Activated T-cell treated with anti-CD3 and anti-CD28 coated beads, Interleukin-2, amount 50 U/mL, for 4 hours (primary cell): ENCODE measurements around the gene TMEM272. TPM values are rescaled to one million over a fixed set of nuclear protein-coding genes. Genes with fewer than 3 reads are reported as not detected.

Experiments used
- ATAC-seq, 2 donors: fragments of 200-7000 bp; cut with Tn5 transposase; one replicate each; pipeline ENCODE4 v1.10.0; 2021
- DNase-seq: peaks from one replicate; pipeline ENCODE4 v3.0.0-alpha.2; 2020
- H3K27me3 Mint-ChIP-seq: one replicate; pipeline ENCODE4 v1.8.0; 2021; ENCODE audit warnings: low read depth, mixed read lengths
- H3K36me3 Mint-ChIP-seq: one replicate; pipeline ENCODE4 v1.8.0; 2022; ENCODE audit warnings: mixed read lengths; ENCODE audit not compliant: insufficient read depth
- H3K4me1 Mint-ChIP-seq: one replicate; pipeline ENCODE4 v1.8.0; 2021; ENCODE audit warnings: low read depth, mixed read lengths
- H3K4me3 Mint-ChIP-seq: one replicate; pipeline ENCODE4 v1.8.0; 2021; ENCODE audit warnings: mild to moderate bottlenecking, moderate library complexity, mixed read lengths
- H3K9me3 Mint-ChIP-seq: one replicate; pipeline ENCODE4 v1.8.0; 2021; ENCODE audit warnings: mixed read lengths
- total RNA-seq, 3 donors: library from RNA; stranded (reverse); gene quantifications; one replicate each; pipeline ENCODE4 v1.2.1, GENCODE V29; 2021

The TMEM272 gene
- total RNA-seq, 3 donors from 2014 or later: 0.11 to 0.24 (median 0.18) TPM

GRCh38 chr13:51814071-51814470, 30.9 kb downstream of the TMEM272 start:
- no peak overlapping the region for H3K4me3 Mint-ChIP-seq
- DNase-seq (no peak), ATAC-seq (no peak)
- H3K36me3 Mint-ChIP-seq: peaks cover 14% of the 10 kb centered on the region
- peaks cover 67% of the 10 kb centered on the region for H3K4me1 Mint-ChIP-seq
- H3K27me3 Mint-ChIP-seq: no peaks in the 10 kb centered on the region
- no peaks in the 10 kb centered on the region for H3K9me3 Mint-ChIP-seq

- no peak overlapping the region for H3K4me3 Mint-ChIP-seq
- ATAC-seq: no peak
- peaks cover 54% of the 10 kb centered on the region for H3K4me1 Mint-ChIP-seq
These were observed 33.0 kb downstream of the TMEM272 start for GRCh38 chr13:51811920-51812451.

GRCh38 chr13:51811046-51811445, 33.9 kb downstream of the TMEM272 start:
- Mint-ChIP-seq H3K9me3 (no peaks in the 10 kb centered on the region), H3K27me3 (no peaks in the 10 kb centered on the region), H3K4me3 (no peak overlapping the region), H3K4me1 (peaks cover 51% of the 10 kb centered on the region), H3K36me3 (peaks cover 16% of the 10 kb centered on the region)
- DNase-seq (no peak), ATAC-seq (no peak)

More at GRCh38 chr13:51811920-51812451, 33.0 kb downstream of the TMEM272 start:
- Mint-ChIP-seq H3K36me3 (peaks cover 20% of the 10 kb centered on the region), H3K9me3 (no peaks in the 10 kb centered on the region), H3K27me3 (no peaks in the 10 kb centered on the region)
- no peak for DNase-seq

- no peak overlapping the region for H3K4me3 Mint-ChIP-seq
- no peak for DNase-seq
- no peaks in the 10 kb centered on the region for H3K27me3 Mint-ChIP-seq
- peaks cover 18% of the 10 kb centered on the region for H3K36me3 Mint-ChIP-seq
- peaks cover 50% of the 10 kb centered on the region for H3K4me1 Mint-ChIP-seq
- H3K9me3 Mint-ChIP-seq: no peaks in the 10 kb centered on the region
- no peak for ATAC-seq
These were observed 36.2 kb downstream of the TMEM272 start for GRCh38 chr13:51808811-51809210.

GRCh38 chr13:51807041-51807440, 37.9 kb downstream of the TMEM272 start:
- ATAC-seq (no peak), DNase-seq (no peak)
- no peaks in the 10 kb centered on the region for H3K27me3 Mint-ChIP-seq
- no peak overlapping the region for H3K4me3 Mint-ChIP-seq
- no peaks in the 10 kb centered on the region for H3K9me3 Mint-ChIP-seq
- H3K36me3 Mint-ChIP-seq: peaks cover 18% of the 10 kb centered on the region
- H3K4me1 Mint-ChIP-seq: peaks cover 53% of the 10 kb centered on the region

- peaks cover 18% of the 10 kb centered on the region for H3K36me3 Mint-ChIP-seq
- no peak for DNase-seq
- H3K27me3 Mint-ChIP-seq: no peaks in the 10 kb centered on the region
- H3K9me3 Mint-ChIP-seq: no peaks in the 10 kb centered on the region
- no peak for ATAC-seq
- H3K4me1 Mint-ChIP-seq: peaks cover 53% of the 10 kb centered on the region
- no peak overlapping the region for H3K4me3 Mint-ChIP-seq
These were observed 38.4 kb downstream of the TMEM272 start for GRCh38 chr13:51806566-51806965.

GRCh38 chr13:51805925-51806324, 39.1 kb downstream of the TMEM272 start:
- ATAC-seq (no peak), DNase-seq (no peak)
- Mint-ChIP-seq H3K4me1 (peaks cover 55% of the 10 kb centered on the region), H3K9me3 (no peaks in the 10 kb centered on the region), H3K36me3 (peaks cover 16% of the 10 kb centered on the region), H3K27me3 (no peaks in the 10 kb centered on the region), H3K4me3 (peak overlapping the region; percentile 93)

GRCh38 chr13:51805313-51805712, 39.7 kb downstream of the TMEM272 start:
- DNase-seq: no peak
- H3K4me1 Mint-ChIP-seq: peaks cover 55% of the 10 kb centered on the region

GRCh38 chr13:51804295-51805172, 40.4 kb downstream of the TMEM272 start:
- Mint-ChIP-seq H3K36me3 (peaks cover 12% of the 10 kb centered on the region), H3K27me3 (no peaks in the 10 kb centered on the region)

More at GRCh38 chr13:51805313-51805712, 39.7 kb downstream of the TMEM272 start:
- H3K27me3 Mint-ChIP-seq: no peaks in the 10 kb centered on the region
- ATAC-seq: no peak
- H3K9me3 Mint-ChIP-seq: no peaks in the 10 kb centered on the region
- H3K4me3 Mint-ChIP-seq: peak overlapping the region; percentile 93
- H3K36me3 Mint-ChIP-seq: peaks cover 16% of the 10 kb centered on the region

GRCh38 chr13:51803422-51804294, 41.3 kb downstream of the TMEM272 start, which contains the start of gene DHRS12:
Gene DHRS12, minus strand, starts transcription at chr13:51804163. Its CDS starts 4,504 bp downstream, at chr13:51799659.
- Mint-ChIP-seq H3K36me3 (peaks cover 4% of the 10 kb centered on the region), H3K4me3 (peak within 1 kb of the TSS; percentile 93), H3K27me3 (no peaks in the 10 kb centered on the region), H3K4me1 (peaks cover 57% of the 10 kb centered on the region), H3K9me3 (no peaks in the 10 kb centered on the region)
- DNase-seq: peak; percentile 83
- ATAC-seq: peak; percentile 78 to 83

More at GRCh38 chr13:51804295-51805172, 40.4 kb downstream of the TMEM272 start:
- peaks cover 57% of the 10 kb centered on the region for H3K4me1 Mint-ChIP-seq
- H3K4me3 Mint-ChIP-seq: peak overlapping the region; percentile 93
- H3K9me3 Mint-ChIP-seq: no peaks in the 10 kb centered on the region
- ATAC-seq: peak; percentile 8 to 13
- peak; percentile 50 for DNase-seq

- peaks cover 2% of the 10 kb centered on the region for H3K36me3 Mint-ChIP-seq
- no peaks in the 10 kb centered on the region for H3K27me3 Mint-ChIP-seq
- H3K9me3 Mint-ChIP-seq: no peaks in the 10 kb centered on the region
- ATAC-seq (no peak), DNase-seq (no peak)
- H3K4me1 Mint-ChIP-seq: peaks cover 57% of the 10 kb centered on the region
- peak overlapping the region; percentile 92 for H3K4me3 Mint-ChIP-seq
These were observed 42.2 kb downstream of the TMEM272 start for GRCh38 chr13:51802631-51803418.

GRCh38 chr13:51801631-51802099, 43.3 kb downstream of the TMEM272 start:
- ATAC-seq: no peak
- DNase-seq: no peak
- no peaks in the 10 kb centered on the region for H3K9me3 Mint-ChIP-seq
- H3K4me3 Mint-ChIP-seq: peak overlapping the region; percentile 92
- peaks cover 2% of the 10 kb centered on the region for H3K36me3 Mint-ChIP-seq
- no peaks in the 10 kb centered on the region for H3K27me3 Mint-ChIP-seq
- peaks cover 56% of the 10 kb centered on the region for H3K4me1 Mint-ChIP-seq

- Mint-ChIP-seq H3K4me3 (no peak overlapping the region), H3K36me3 (peaks cover under 1% of the 10 kb centered on the region), H3K27me3 (no peaks in the 10 kb centered on the region), H3K4me1 (peaks cover 44% of the 10 kb centered on the region), H3K9me3 (no peaks in the 10 kb centered on the region)
- no peak for ATAC-seq
- DNase-seq: no peak
These were observed 44.5 kb downstream of the TMEM272 start for GRCh38 chr13:51800486-51800885.
